Thyroid gland (tissue), 4 donors: ENCODE measurements around the gene VARS1.
A peak's percentile ranks its signal among the peaks of the same experiment; 100 is the strongest.

Experiments used
- CTCF ChIP-seq, 6 experiments: fragments of 200-600 bp in 3 of 6; fragments of 450-650 bp in 3 of 6; sonication (generic) in 3 of 6; IDR thresholded peaks; one replicate each; pipeline ENCODE4 v1.5.1; 2016 to 2019; ENCODE audit warnings: antibody characterized with exemption in 6 of 6, mild to moderate bottlenecking in 2 of 6, inconsistent platforms in 1 of 6, moderate library complexity in 1 of 6
- POLR2A ChIP-seq, 2 donors: fragments of 450-650 bp; IDR thresholded peaks; one replicate each; pipeline ENCODE4 v1.6.1; 2017; ENCODE audit warnings: antibody characterized with exemption in 2 of 2, mild to moderate bottlenecking in 2 of 2, moderate library complexity in 1 of 2

GRCh38 chr6:31795616-31796298, at the start of gene VARS1:
- TF ChIP-seq CTCF (IDR thresholded peaks at IDR 0.05) = peak; percentile 34 to 96 (median 78)
- TF ChIP-seq POLR2A (IDR thresholded peaks at IDR 0.05) = peak; percentile 31 to 69
